Ovary (tissue), 3 donors: ENCODE results near the gene LMTK3.

Experiments used
- CTCF ChIP-seq, 3 donors: fragments of 450-650 bp in 2 of 3; fragments of 200-600 bp in 1 of 3; IDR thresholded peaks; one replicate each; pipeline versions ENCODE4 v1.5.1 to v1.8.0; 2016 to 2022; ENCODE audit warnings: antibody characterized with exemption in 3 of 3, mild to moderate bottlenecking in 1 of 3
- POLR2A ChIP-seq: fragments of 450-650 bp; IDR thresholded peaks from one replicate; pipeline ENCODE4 v1.6.1; 2017; ENCODE audit warnings: antibody characterized with exemption, mild to moderate bottlenecking, moderate library complexity
- donor health status: DM: no; HTN: no; CAD: no.

- TF ChIP-seq CTCF (IDR thresholded peaks at IDR 0.05), result no peak
- no peak for TF ChIP-seq POLR2A
These were observed 40.8 kb downstream of the LMTK3 start for GRCh38 chr19:48470856-48471255.
